PFSK-1 (cell line): ENCODE measurements around the gene ADGRL3.

Experiments used
- FOXP2 ChIP-seq: optimal IDR thresholded peaks from 2 replicates; pipeline ENCODE3; 2011; ENCODE audit warnings: borderline replicate concordance, control low read depth, inconsistent platforms; ENCODE audit not compliant: insufficient read depth; ENCODE audit errors: extremely low read length, extremely low read depth
- POLR2AphosphoS5 ChIP-seq: IDR thresholded peaks from 2 replicates; pipeline ENCODE4 v1.6.1; 2012; ENCODE audit warnings: low read depth, mild to moderate bottlenecking, control low read depth, low read length, moderate library complexity
- SIN3A ChIP-seq: IDR thresholded peaks from 2 replicates; pipeline ENCODE4 v1.6.1; 2012; ENCODE audit warnings: mild to moderate bottlenecking, low read length, moderate library complexity, borderline replicate concordance; ENCODE audit not compliant: insufficient read depth
- TAF1 ChIP-seq: IDR thresholded peaks from 2 replicates; pipeline ENCODE4 v1.6.1; 2012; ENCODE audit warnings: low read length, control low read depth, borderline replicate concordance; ENCODE audit not compliant: insufficient read depth
- TF ChIP-seq, protein P1 (sequence below), 2 experiments: IDR thresholded peaks; 2 replicates each; pipeline versions ENCODE4 v1.6.1 to v1.8.0; 2011 to 2012; ENCODE audit warnings: low read depth in 2 of 2, low read length in 2 of 2, control low read depth in 1 of 2, inconsistent platforms in 1 of 2, mild to moderate bottlenecking in 1 of 2, moderate library complexity in 1 of 2; ENCODE audit not compliant: insufficient read depth in 1 of 2

The ADGRL3 gene

DNA sequence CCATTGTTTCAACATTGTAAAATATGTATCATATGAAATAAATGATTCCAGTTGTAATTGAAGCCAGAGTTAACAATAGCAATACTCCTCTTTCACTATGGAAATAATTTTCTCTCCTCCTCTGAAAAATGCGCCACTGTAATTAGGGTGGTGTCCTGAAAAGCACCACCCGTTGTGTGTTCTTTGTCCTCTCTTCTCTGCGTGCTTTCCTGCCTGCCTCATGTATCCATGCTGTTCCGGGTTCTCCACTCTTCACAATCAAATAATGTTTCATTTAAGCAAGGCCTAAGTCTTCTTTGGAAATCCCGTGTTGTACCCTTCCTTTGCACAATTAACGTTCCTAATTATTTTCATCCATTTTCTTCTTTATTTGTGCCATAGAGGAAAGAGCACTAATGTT, 293.3 kb downstream of the ADGRL3 start:
- TF ChIP-seq, protein P1, sequence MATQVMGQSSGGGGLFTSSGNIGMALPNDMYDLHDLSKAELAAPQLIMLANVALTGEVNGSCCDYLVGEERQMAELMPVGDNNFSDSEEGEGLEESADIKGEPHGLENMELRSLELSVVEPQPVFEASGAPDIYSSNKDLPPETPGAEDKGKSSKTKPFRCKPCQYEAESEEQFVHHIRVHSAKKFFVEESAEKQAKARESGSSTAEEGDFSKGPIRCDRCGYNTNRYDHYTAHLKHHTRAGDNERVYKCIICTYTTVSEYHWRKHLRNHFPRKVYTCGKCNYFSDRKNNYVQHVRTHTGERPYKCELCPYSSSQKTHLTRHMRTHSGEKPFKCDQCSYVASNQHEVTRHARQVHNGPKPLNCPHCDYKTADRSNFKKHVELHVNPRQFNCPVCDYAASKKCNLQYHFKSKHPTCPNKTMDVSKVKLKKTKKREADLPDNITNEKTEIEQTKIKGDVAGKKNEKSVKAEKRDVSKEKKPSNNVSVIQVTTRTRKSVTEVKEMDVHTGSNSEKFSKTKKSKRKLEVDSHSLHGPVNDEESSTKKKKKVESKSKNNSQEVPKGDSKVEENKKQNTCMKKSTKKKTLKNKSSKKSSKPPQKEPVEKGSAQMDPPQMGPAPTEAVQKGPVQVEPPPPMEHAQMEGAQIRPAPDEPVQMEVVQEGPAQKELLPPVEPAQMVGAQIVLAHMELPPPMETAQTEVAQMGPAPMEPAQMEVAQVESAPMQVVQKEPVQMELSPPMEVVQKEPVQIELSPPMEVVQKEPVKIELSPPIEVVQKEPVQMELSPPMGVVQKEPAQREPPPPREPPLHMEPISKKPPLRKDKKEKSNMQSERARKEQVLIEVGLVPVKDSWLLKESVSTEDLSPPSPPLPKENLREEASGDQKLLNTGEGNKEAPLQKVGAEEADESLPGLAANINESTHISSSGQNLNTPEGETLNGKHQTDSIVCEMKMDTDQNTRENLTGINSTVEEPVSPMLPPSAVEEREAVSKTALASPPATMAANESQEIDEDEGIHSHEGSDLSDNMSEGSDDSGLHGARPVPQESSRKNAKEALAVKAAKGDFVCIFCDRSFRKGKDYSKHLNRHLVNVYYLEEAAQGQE (IDR thresholded peaks at IDR 0.05; ENCODE audit: insufficient read depth in 1 of 2, low read depth in 2 of 2, low read length in 2 of 2): no peak
- TF ChIP-seq FOXP2: no peak
- no peak for TF ChIP-seq TAF1
- no peak for TF ChIP-seq SIN3A
- TF ChIP-seq POLR2AphosphoS5: no peak

DNA sequence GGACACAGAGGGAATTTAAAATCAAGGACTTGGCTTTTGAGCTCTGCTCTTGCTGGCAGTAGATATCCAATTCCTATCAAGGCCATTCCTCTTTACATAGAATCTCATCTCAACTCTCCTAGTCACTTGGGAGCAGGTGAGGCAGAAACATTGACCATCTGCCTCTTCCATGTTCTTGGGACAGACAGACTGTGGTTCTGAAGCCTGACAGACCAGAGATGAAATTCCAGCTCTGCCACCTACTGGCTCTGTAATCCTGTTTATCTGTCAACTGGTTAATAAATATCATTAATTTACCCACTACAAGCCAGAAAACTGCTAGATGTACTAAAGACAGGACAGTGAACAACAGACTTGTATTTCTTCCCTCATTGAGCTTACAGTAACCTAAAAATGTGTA, 300.8 kb downstream of the ADGRL3 start:
- TF ChIP-seq, protein P1 (IDR thresholded peaks at IDR 0.05; ENCODE audit: insufficient read depth in 1 of 2, low read depth in 2 of 2, low read length in 2 of 2): no peak
- no peak for TF ChIP-seq TAF1
- TF ChIP-seq SIN3A: no peak
- TF ChIP-seq FOXP2: no peak
- no peak for TF ChIP-seq POLR2AphosphoS5

DNA sequence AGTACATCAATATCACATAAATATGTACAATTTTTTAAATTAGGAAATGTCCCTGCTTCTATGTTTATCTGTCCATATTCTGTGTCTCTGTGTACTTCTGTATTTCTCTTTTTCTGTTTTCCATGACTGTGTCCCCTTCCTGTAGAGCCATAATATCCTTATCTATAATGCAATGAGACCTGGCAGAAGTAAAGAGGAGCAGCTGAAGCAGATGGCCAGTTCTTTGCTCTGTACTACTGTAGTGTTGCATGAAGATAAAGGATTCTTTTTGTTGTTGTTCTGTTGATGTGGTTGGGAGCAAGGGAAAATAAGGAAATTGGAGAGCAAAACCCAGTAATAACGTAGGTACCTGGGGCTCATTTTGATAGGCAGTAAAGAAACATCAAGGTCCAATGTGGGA, 301.7 kb downstream of the ADGRL3 start:
- TF ChIP-seq, protein P1 (IDR thresholded peaks at IDR 0.05; ENCODE audit: insufficient read depth in 1 of 2, low read depth in 2 of 2, low read length in 2 of 2): no peak
- TF ChIP-seq POLR2AphosphoS5 (no peak), SIN3A (no peak), FOXP2 (no peak), TAF1 (no peak)

DNA sequence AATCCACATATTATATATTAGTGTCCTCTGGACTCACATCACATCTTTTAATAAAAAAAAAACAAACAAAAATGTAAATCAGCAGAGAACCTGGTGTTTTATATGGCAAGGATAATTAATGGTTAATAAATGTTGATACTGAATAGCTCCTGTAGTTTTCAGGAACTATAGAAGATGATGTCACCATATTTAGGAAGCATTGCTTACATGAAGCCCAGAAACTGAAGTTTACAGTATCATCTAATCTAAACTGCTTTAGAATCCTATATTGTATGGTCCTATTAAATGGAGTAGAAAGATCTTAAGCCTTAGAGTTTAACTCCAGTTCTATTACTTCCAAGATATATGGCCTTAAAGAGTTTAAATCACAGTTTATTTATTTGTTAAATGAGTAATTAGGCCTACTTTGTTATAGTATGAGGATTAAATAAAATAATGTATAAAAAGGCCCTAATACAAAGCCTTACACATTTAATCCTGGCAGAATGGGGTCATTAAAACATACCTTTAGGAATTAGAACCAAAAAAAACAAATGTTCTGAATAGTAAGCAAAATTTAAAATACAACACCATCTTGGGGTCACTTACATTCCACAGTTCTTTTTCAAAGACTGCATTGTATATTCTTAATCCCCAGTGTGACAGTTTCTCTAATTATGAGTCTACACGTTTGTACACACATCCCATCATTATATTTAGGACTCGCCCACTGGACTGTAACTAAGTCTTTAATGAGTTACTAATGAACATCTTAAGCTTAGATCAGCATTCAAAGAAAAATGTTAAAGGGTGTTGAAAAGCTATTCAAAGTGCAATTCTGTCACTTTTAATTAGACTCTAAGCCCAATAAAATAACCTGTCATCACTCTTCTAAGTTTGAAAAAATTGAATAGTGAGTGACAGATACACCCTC, 305.9 kb downstream of the ADGRL3 start:
- TF ChIP-seq FOXP2 (no peak), TAF1 (no peak), POLR2AphosphoS5 (no peak), SIN3A (no peak)
- TF ChIP-seq, protein P1 (IDR thresholded peaks at IDR 0.05; ENCODE audit: insufficient read depth in 1 of 2, low read depth in 2 of 2, low read length in 2 of 2): no peak
